ENCODE results near the gene TLK1. TPM values are rescaled to one million over a fixed set of nuclear protein-coding genes. Genes with fewer than 3 reads are reported as not detected.

The TLK1 gene
- total and polyA plus RNA-seq, 9 of the 15 experiments (the other 6 are each of a cell fraction or from before 2014, with no cell fraction given), result 20.2 to 101 (median 40.5) TPM

DNA sequence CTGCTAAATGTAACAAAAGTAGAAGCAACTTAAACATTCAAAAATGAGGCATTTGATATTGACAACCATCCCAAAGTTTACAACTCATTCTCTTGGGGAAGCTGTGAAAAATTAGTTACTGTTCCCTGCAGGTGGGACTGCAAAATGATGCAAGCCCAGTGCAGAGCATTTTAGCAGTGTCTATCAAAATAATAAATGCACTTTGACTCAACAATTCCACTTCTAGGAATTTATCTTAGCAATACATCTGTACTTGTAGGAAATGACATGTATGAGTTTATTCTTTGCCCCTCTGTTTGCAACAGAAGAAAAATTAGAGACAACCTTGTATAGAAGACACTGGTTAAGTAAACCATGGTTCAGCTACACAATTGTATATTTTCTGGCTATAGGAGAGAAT is 48.0 kb upstream of the TLK1 start (continued):
- peak; percentile 72 for TF ChIP-seq TCF3 (CRISPR knock-in tag; IDR thresholded peaks at IDR 0.05)

DNA sequence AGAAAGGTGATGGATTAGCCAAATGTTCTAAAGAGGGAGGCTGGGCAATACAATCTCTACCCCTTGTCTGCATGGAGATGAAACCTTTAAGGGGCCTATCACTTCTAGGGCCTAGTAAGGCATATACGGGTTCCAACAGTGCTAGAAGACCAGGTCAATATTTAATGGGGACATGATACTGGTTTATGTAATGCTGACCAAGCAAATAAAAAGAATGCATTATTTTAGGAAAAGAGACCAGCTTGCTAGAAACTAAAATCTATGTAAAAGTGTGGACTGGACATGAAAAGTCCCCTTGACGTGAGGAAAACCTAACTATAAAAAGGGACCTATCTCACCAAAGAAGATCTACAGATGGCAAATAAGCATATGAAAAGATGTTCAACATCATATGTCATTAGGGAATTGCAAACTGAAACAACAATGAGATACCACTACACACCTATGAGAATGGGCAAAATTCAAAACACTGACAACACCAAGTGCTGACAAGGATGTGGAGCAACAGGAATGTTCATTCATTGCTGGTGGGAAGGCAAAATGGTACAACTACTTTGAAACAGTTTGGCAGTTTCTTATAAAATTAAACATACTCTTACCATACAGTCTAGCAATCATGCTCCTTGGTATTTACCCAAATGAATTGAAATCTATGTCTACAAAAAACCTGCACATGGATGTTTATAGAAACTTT is 45.9 kb upstream of the TLK1 start:
- 81% methylated on average over 2 of the region's 2 CpGs for WGBS (ENCODE audit: insufficient coverage, low coverage, missing lambda C conversion rate)
- TF ChIP-seq CBFB (CRISPR knock-in tag; IDR thresholded peaks at IDR 0.05) (no peak), TAF9B (IDR thresholded peaks at IDR 0.05; ENCODE audit: partially characterized antibody) (no peak), RBM39 (optimal IDR thresholded peaks at IDR 0.05; ENCODE audit: low read depth, low read length) (no peak), RBM25 (IDR thresholded peaks at IDR 0.05; ENCODE audit: low read depth, low read length, severe bottlenecking) (peak; percentile 76), NFIC (IDR thresholded peaks at IDR 0.05) (no peak), CBX2 (IDR thresholded peaks at IDR 0.05; ENCODE audit: insufficient read depth, low read length, poor library complexity, severe bottlenecking) (no peak), KAT7 (CRISPR knock-in tag; IDR thresholded peaks at IDR 0.05; ENCODE audit: borderline replicate concordance) (no peak), ZNF583 (CRISPR knock-in tag; IDR thresholded peaks at IDR 0.05) (no peak), BRF1 (IDR thresholded peaks at IDR 0.05; ENCODE audit: borderline replicate concordance, extremely low read depth, insufficient read length) (no peak), RBM22 (IDR thresholded peaks at IDR 0.05; ENCODE audit: low read depth, low read length, poor library complexity, severe bottlenecking) (no peak), MYNN (IDR thresholded peaks at IDR 0.05) (no peak), MYNN (CRISPR knock-in tag; IDR thresholded peaks at IDR 0.05) (no peak), ZC3H8 (IDR thresholded peaks at IDR 0.05) (no peak), C11orf30 (IDR thresholded peaks at IDR 0.05; ENCODE audit: low read depth) (peak; percentile 84)
- TF ChIP-seq, protein P1, sequence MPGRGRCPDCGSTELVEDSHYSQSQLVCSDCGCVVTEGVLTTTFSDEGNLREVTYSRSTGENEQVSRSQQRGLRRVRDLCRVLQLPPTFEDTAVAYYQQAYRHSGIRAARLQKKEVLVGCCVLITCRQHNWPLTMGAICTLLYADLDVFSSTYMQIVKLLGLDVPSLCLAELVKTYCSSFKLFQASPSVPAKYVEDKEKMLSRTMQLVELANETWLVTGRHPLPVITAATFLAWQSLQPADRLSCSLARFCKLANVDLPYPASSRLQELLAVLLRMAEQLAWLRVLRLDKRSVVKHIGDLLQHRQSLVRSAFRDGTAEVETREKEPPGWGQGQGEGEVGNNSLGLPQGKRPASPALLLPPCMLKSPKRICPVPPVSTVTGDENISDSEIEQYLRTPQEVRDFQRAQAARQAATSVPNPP (IDR thresholded peaks at IDR 0.05; ENCODE audit: borderline replicate concordance, insufficient read depth, insufficient read length), result no peak
- TF ChIP-seq, protein P2, sequence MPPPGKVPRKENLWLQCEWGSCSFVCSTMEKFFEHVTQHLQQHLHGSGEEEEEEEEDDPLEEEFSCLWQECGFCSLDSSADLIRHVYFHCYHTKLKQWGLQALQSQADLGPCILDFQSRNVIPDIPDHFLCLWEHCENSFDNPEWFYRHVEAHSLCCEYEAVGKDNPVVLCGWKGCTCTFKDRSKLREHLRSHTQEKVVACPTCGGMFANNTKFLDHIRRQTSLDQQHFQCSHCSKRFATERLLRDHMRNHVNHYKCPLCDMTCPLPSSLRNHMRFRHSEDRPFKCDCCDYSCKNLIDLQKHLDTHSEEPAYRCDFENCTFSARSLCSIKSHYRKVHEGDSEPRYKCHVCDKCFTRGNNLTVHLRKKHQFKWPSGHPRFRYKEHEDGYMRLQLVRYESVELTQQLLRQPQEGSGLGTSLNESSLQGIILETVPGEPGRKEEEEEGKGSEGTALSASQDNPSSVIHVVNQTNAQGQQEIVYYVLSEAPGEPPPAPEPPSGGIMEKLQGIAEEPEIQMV (tag; conservative IDR thresholded peaks at IDR 0.05; ENCODE audit: low read depth), result no peak
- TF ChIP-seq, protein P3, sequence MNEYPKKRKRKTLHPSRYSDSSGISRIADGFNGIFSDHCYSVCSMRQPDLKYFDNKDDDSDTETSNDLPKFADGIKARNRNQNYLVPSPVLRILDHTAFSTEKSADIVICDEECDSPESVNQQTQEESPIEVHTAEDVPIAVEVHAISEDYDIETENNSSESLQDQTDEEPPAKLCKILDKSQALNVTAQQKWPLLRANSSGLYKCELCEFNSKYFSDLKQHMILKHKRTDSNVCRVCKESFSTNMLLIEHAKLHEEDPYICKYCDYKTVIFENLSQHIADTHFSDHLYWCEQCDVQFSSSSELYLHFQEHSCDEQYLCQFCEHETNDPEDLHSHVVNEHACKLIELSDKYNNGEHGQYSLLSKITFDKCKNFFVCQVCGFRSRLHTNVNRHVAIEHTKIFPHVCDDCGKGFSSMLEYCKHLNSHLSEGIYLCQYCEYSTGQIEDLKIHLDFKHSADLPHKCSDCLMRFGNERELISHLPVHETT (CRISPR knock-in tag; conservative IDR thresholded peaks at IDR 0.05 in 1 of 2, IDR thresholded peaks at IDR 0.05 in 1 of 2), result no peak

More for the DNA sequence above, 45.9 kb upstream of the TLK1 start:
- Histone ChIP-seq H3K4me2 (ENCODE audit: insufficient read depth, low read length) (no peak overlapping the region), H3K36me3 (ENCODE audit: control insufficient read depth, insufficient read depth, low read length) (no peaks in the 10 kb centered on the region), H3K9me3 (replicated peaks; ENCODE audit: control insufficient read depth, insufficient read depth, low read depth, low read length) (no peaks in the 10 kb centered on the region), H3K79me2 (ENCODE audit: control insufficient read depth, insufficient read depth, low read length) (no peaks in the 10 kb centered on the region), H3K9ac (ENCODE audit: insufficient read depth in 1 of 2, low read depth in 2 of 2, low read length in 2 of 2) (no peak overlapping the region), H3K4me1 (replicated peaks in 1 of 2; ENCODE audit: control insufficient read depth in 2 of 2, insufficient read depth in 2 of 2, low read length in 2 of 2) (peaks cover 2 to 15% of the 10 kb centered on the region in 2 experiments; a peak in 4 of 5 replicates), H3K27ac (ENCODE audit: extremely low read depth, low read depth, low read length) (no peak overlapping the region), H3K4me3 (no peak overlapping the region), H4K20me1 (replicated peaks; ENCODE audit: control insufficient read depth, insufficient read depth, low read length) (no peaks in the 10 kb centered on the region), H3K9me1 (ENCODE audit: control insufficient read depth, insufficient read depth, low read length) (no peaks in the 10 kb centered on the region), H3K27me3 (ENCODE audit: control insufficient read depth in 2 of 2, insufficient read depth in 2 of 2, low read length in 2 of 2) (no peaks in the 10 kb centered on the region), H2AFZ (ENCODE audit: low read depth, low read length) (peak overlapping the region; percentile 41)
- intact Hi-C loops (cut with micrococcal nuclease) (no loop called here), in situ Hi-C loops (cut with MboI) (no loop called here)
- POLR2A ChIA-PET, result interaction anchor here (0.6 kb wide), 1 partner anchor 1255 kb away, joined by 3 read pairs; no protein-coding TSS in a partner anchor
- FAIRE-seq, result no peak
- no peak for DNase-seq (ENCODE audit: extremely low read depth in 1 of 4, low spot score in 3 of 4)
- CTCF ChIA-PET (ENCODE audit: low intra/inter-chr PET ratio), result no interaction called here
- no TSS peak for BruUV-seq (replicated peaks)
- no peak for ATAC-seq

Data from K562 (cell line).